Measurements from ENCODE around the gene GABRR3. TPM values are rescaled to one million over a fixed set of nuclear protein-coding genes. Genes with fewer than 3 reads are reported as not detected.

Gene GABRR3
- total RNA-seq (2022; extraction: Qiagen RNA extraction) = not detected in 5 replicates

GRCh38 chr3:98035208-98035607, at the start of gene GABRR3:
Gene GABRR3, minus strand, starts transcription at chr3:98035315. Its CDS starts 328 bp downstream, at chr3:98034987.

GRCh38 chr3:97971679-97972567, 63.2 kb downstream of the GABRR3 start, which contains the start of gene RIOX2:
Gene RIOX2, minus strand, starts transcription at chr3:97972431. Its CDS starts 4,838 bp downstream, at chr3:97967593.

Other genes with a start within 250 kb of the GABRR3 start
- gene CRYBG3, start 213.3 kb downstream of the GABRR3 start, total RNA-seq (2022; extraction: Qiagen RNA extraction) = 5.4 to 8.1 TPM (median 5.9 TPM) in 5 replicates
- 27.7 to 31.9 TPM (median 29.6 TPM) in 5 replicates for gene RIOX2, start 62.9 kb downstream of the GABRR3 start, total RNA-seq (2022; extraction: Qiagen RNA extraction)
- gene OR5AC2, start 51.9 kb upstream of the GABRR3 start, total RNA-seq (2022; extraction: Qiagen RNA extraction) = not detected in 5 replicates
- not detected in 5 replicates for gene OR5H1, start 95.4 kb upstream of the GABRR3 start, total RNA-seq (2022; extraction: Qiagen RNA extraction)
- not detected in 5 replicates for gene OR5H14, start 112.2 kb upstream of the GABRR3 start, total RNA-seq (2022; extraction: Qiagen RNA extraction)
- gene OR5H15, start 131.4 kb upstream of the GABRR3 start, total RNA-seq (2022; extraction: Qiagen RNA extraction) = not detected in 5 replicates
- gene OR5H6, start 228.9 kb upstream of the GABRR3 start, total RNA-seq (2022; extraction: Qiagen RNA extraction) = not detected in 5 replicates
- gene OR5H2, start 247.2 kb upstream of the GABRR3 start, total RNA-seq (2022; extraction: Qiagen RNA extraction) = not detected in 5 replicates